ENCODE measurements around the gene SRPK1. TPM values are rescaled to one million over a fixed set of nuclear protein-coding genes. Genes with fewer than 3 reads are reported as not detected.
"Not testable (repeated sequence)": the region's sequence is repeated elsewhere in the genome, so short reads cannot be mapped to it uniquely, and the experiment has no call there.

SRPK1 gene
- total and polyA plus RNA-seq, 2 of the 13 experiments (the other 11 are each of a cell fraction or from before 2014, with no cell fraction given): 56.4 to 142 TPM

- TF ChIP-seq ZNF547 (CRISPR knock-in tag; IDR thresholded peaks at IDR 0.05): no peak
Measured at GRCh38 chr6:35911871-35912653, 8.8 kb downstream of the SRPK1 start (continued).

- H3K27ac ChIP-seq (ENCODE audit: extremely low read length, insufficient read depth, low read length); H3K9ac ChIP-seq (ENCODE audit: insufficient read depth, low read depth, low read length); H3K4me3 ChIP-seq (replicated peaks in 1 of 3; ENCODE audit: insufficient read depth in 1 of 3, low read depth in 2 of 3, low read length in 3 of 3); H3K27me3 ChIP-seq (ENCODE audit: control insufficient read depth in 1 of 2, insufficient read depth in 2 of 2, low read length in 2 of 2); POLR2A ChIA-PET; H3K4me2 ChIP-seq (ENCODE audit: low read depth, low read length); FAIRE-seq; ATAC-seq; in situ Hi-C loops (cut with HindIII; ENCODE audit: extremely low pct_ligation_motif_present, low pct_unique_long_range_greater_than_20kb); intact Hi-C loops (cut with micrococcal nuclease; ENCODE audit: unreplicated experiment); CTCF ChIA-PET (ENCODE audit: low intra/inter-chr PET ratio, low total read pairs); H2AFZ ChIP-seq (ENCODE audit: low read length); DNase-seq (ENCODE audit: low spot score): not testable (repeated sequence)
- H3K79me2 ChIP-seq (ENCODE audit: insufficient read depth, low read length): peaks cover 92% of the 10 kb centered on the region
- H3K4me1 ChIP-seq (ENCODE audit: insufficient read depth, low read length): peaks cover 10% of the 10 kb centered on the region
- peaks cover 29% of the 10 kb centered on the region for H3K9me3 ChIP-seq (ENCODE audit: low read length)
- peaks cover 20 to 65% of the 10 kb centered on the region in 2 experiments for H3K36me3 ChIP-seq (replicated peaks in 1 of 2; ENCODE audit: control insufficient read depth in 1 of 2, insufficient read depth in 2 of 2, low read length in 2 of 2)
- 92% methylated on average over 2 of the region's 2 CpGs for WGBS (ENCODE audit: low lambda C conversion rate)
- peaks cover 17% of the 10 kb centered on the region for H4K20me1 ChIP-seq (ENCODE audit: insufficient read depth, low read length)
- BruUV-seq (replicated peaks): TSS peak; percentile 2
Measured at GRCh38 chr6:35909571-35909970, 11.3 kb downstream of the SRPK1 start.

- CTCF ChIA-PET (ENCODE audit: low intra/inter-chr PET ratio, low total read pairs); FAIRE-seq; H3K27ac ChIP-seq (ENCODE audit: extremely low read length, insufficient read depth, low read length); intact Hi-C loops (cut with micrococcal nuclease; ENCODE audit: unreplicated experiment); H2AFZ ChIP-seq (ENCODE audit: low read length); ATAC-seq; POLR2A ChIA-PET; BruUV-seq (replicated peaks); in situ Hi-C loops (cut with HindIII; ENCODE audit: extremely low pct_ligation_motif_present, low pct_unique_long_range_greater_than_20kb); H3K4me2 ChIP-seq (ENCODE audit: low read depth, low read length); H3K9ac ChIP-seq (ENCODE audit: insufficient read depth, low read depth, low read length); DNase-seq (ENCODE audit: low spot score); H3K4me3 ChIP-seq (replicated peaks in 1 of 3; ENCODE audit: insufficient read depth in 1 of 3, low read depth in 2 of 3, low read length in 3 of 3); H3K27me3 ChIP-seq (ENCODE audit: control insufficient read depth in 1 of 2, insufficient read depth in 2 of 2, low read length in 2 of 2): not testable (repeated sequence)
- Histone ChIP-seq H3K36me3 (replicated peaks in 1 of 2; ENCODE audit: control insufficient read depth in 1 of 2, insufficient read depth in 2 of 2, low read length in 2 of 2) (peaks cover 21 to 66% of the 10 kb centered on the region in 2 experiments), H4K20me1 (ENCODE audit: insufficient read depth, low read length) (peaks cover 17% of the 10 kb centered on the region), H3K9me3 (ENCODE audit: low read length) (peaks cover 29% of the 10 kb centered on the region), H3K79me2 (ENCODE audit: insufficient read depth, low read length) (peaks cover 91% of the 10 kb centered on the region), H3K4me1 (ENCODE audit: insufficient read depth, low read length) (peaks cover 10% of the 10 kb centered on the region)
- peak; percentile 80 for TF ChIP-seq ZNF280D (CRISPR knock-in tag; IDR thresholded peaks at IDR 0.05)
- peak; percentile 88 for TF ChIP-seq ZNF280B (CRISPR knock-in tag; IDR thresholded peaks at IDR 0.05; ENCODE audit: borderline replicate concordance)
- TF ChIP-seq CBX5 (CRISPR knock-in tag; IDR thresholded peaks at IDR 0.05; ENCODE audit: borderline replicate concordance): peak; percentile 67; the same call in 1 of the 2 replicates
- 0 out of 2 replicates have a peak, but pooled peaks have one; percentile 19 for TF ChIP-seq ZFP91 (CRISPR knock-in tag; IDR thresholded peaks at IDR 0.05; ENCODE audit: borderline replicate concordance)
- 97% methylated on average over 5 of the region's 5 CpGs for WGBS (ENCODE audit: low lambda C conversion rate)
Measured at GRCh38 chr6:35908753-35909401, 12.0 kb downstream of the SRPK1 start.

All from HepG2 (cell line).